ENCODE measurements around the gene ARL5C.

Gene ARL5C

GRCh38 chr17:39194985-39195524 lies 29.1 kb upstream of the ARL5C start:
- in situ Hi-C loops (cut with MboI; ENCODE audit: low sequenced_read_pairs, unreplicated experiment): no loop called here
- TF ChIP-seq CTCF (IDR thresholded peaks at IDR 0.05; ENCODE audit: borderline replicate concordance, control extremely low read depth, extremely low read depth, insufficient read depth, missing control alignments): no peak
- no peak for DNase-seq (ENCODE audit: low spot score)

- no peak for TF ChIP-seq CTCF (IDR thresholded peaks at IDR 0.05; ENCODE audit: borderline replicate concordance, control extremely low read depth, extremely low read depth, insufficient read depth, missing control alignments)
- DNase-seq (ENCODE audit: low spot score): no peak
- in situ Hi-C loops (cut with MboI; ENCODE audit: low sequenced_read_pairs, unreplicated experiment): no loop called here
Measured at GRCh38 chr17:39194089-39194984, 28.4 kb upstream of the ARL5C start.

GRCh38 chr17:39193346-39193745 lies 27.4 kb upstream of the ARL5C start:
- TF ChIP-seq CTCF (IDR thresholded peaks at IDR 0.05; ENCODE audit: borderline replicate concordance, control extremely low read depth, extremely low read depth, insufficient read depth, missing control alignments): no peak
- no peak for DNase-seq (ENCODE audit: low spot score)
- in situ Hi-C loops (cut with MboI; ENCODE audit: low sequenced_read_pairs, unreplicated experiment): no loop called here

GRCh38 chr17:39192901-39193300 lies 26.9 kb upstream of the ARL5C start:
- TF ChIP-seq CTCF (IDR thresholded peaks at IDR 0.05; ENCODE audit: borderline replicate concordance, control extremely low read depth, extremely low read depth, insufficient read depth, missing control alignments): no peak
- in situ Hi-C loops (cut with MboI; ENCODE audit: low sequenced_read_pairs, unreplicated experiment): no loop called here

GRCh38 chr17:39191750-39192510 lies 26.0 kb upstream of the ARL5C start:
- in situ Hi-C loops (cut with MboI; ENCODE audit: low sequenced_read_pairs, unreplicated experiment): no loop called here
- no peak for DNase-seq (ENCODE audit: low spot score)
- no peak for TF ChIP-seq CTCF (IDR thresholded peaks at IDR 0.05; ENCODE audit: borderline replicate concordance, control extremely low read depth, extremely low read depth, insufficient read depth, missing control alignments)

More at GRCh38 chr17:39192901-39193300, 26.9 kb upstream of the ARL5C start:
- DNase-seq (ENCODE audit: low spot score): no peak

- no peak for DNase-seq (ENCODE audit: low spot score)
- in situ Hi-C loops (cut with MboI; ENCODE audit: low sequenced_read_pairs, unreplicated experiment): no loop called here
- no peak for TF ChIP-seq CTCF (IDR thresholded peaks at IDR 0.05; ENCODE audit: borderline replicate concordance, control extremely low read depth, extremely low read depth, insufficient read depth, missing control alignments)
Measured at GRCh38 chr17:39187152-39187830, 21.3 kb upstream of the ARL5C start.
